T-helper 2 cell treated with Interferon-gamma antibody and Interleukin-4, amounts not matched to agents 5 μg/mL and 100 μg/mL, for 36 hours (primary cell): ENCODE data around the gene SUSD4.
"Not testable (repeated sequence)": the region's sequence is repeated elsewhere in the genome, so short reads cannot be mapped to it uniquely, and the experiment has no call there.

ENCODE experiments used
- DNase-seq: peaks from one replicate; pipeline ENCODE4 v3.0.0; 2021; ENCODE audit warnings: low spot score
- H3K27ac Mint-ChIP-seq: one replicate; pipeline ENCODE4 v1.8.0; 2021; ENCODE audit warnings: mild to moderate bottlenecking, mixed read lengths
- H3K27me3 Mint-ChIP-seq: one replicate; pipeline ENCODE4 v1.8.0; 2021; ENCODE audit warnings: low read depth, mixed read lengths
- H3K36me3 Mint-ChIP-seq: one replicate; pipeline ENCODE4 v1.8.0; 2021; ENCODE audit warnings: low read depth, mixed read lengths
- H3K4me1 Mint-ChIP-seq: one replicate; pipeline ENCODE4 v1.8.0; 2021; ENCODE audit warnings: low read depth, mixed read lengths
- H3K4me3 Mint-ChIP-seq: one replicate; pipeline ENCODE4 v1.8.0; 2022; ENCODE audit warnings: mild to moderate bottlenecking, moderate library complexity, mixed read lengths
- H3K9me3 Mint-ChIP-seq: one replicate; pipeline ENCODE4 v1.8.0; 2021; ENCODE audit warnings: mixed read lengths

SUSD4 gene

GRCh38 chr1:223257856-223258550 is 106.0 kb downstream of the SUSD4 start:
- no peak overlapping the region for H3K27ac Mint-ChIP-seq
- no peaks in the 10 kb centered on the region for H3K4me1 Mint-ChIP-seq
- no peaks in the 10 kb centered on the region for H3K9me3 Mint-ChIP-seq
- H3K36me3 Mint-ChIP-seq = no peaks in the 10 kb centered on the region
- no peak for DNase-seq
- H3K27me3 Mint-ChIP-seq = peaks cover 10% of the 10 kb centered on the region
- H3K4me3 Mint-ChIP-seq = no peak overlapping the region

GRCh38 chr1:223256034-223256433 is 107.9 kb downstream of the SUSD4 start:
- Mint-ChIP-seq H3K4me3 (no peak overlapping the region), H3K4me1 (no peaks in the 10 kb centered on the region), H3K9me3 (no peaks in the 10 kb centered on the region), H3K27me3 (peaks cover 10% of the 10 kb centered on the region), H3K36me3 (no peaks in the 10 kb centered on the region), H3K27ac (no peak overlapping the region)
- DNase-seq = no peak

- H3K27me3 Mint-ChIP-seq = peaks cover 8% of the 10 kb centered on the region
- H3K36me3 Mint-ChIP-seq = no peaks in the 10 kb centered on the region
- H3K27ac Mint-ChIP-seq = no peak overlapping the region
- H3K4me3 Mint-ChIP-seq = no peak overlapping the region
- peaks cover 6% of the 10 kb centered on the region for H3K4me1 Mint-ChIP-seq
- DNase-seq = no peak
- no peaks in the 10 kb centered on the region for H3K9me3 Mint-ChIP-seq
These were observed 110.1 kb downstream of the SUSD4 start for GRCh38 chr1:223253916-223254315.

GRCh38 chr1:223251387-223251786 is 112.6 kb downstream of the SUSD4 start:
- H3K4me1 Mint-ChIP-seq = peaks cover 14% of the 10 kb centered on the region
- not testable (repeated sequence) for H3K27ac Mint-ChIP-seq, H3K4me3 Mint-ChIP-seq, DNase-seq, H3K36me3 Mint-ChIP-seq, H3K27me3 Mint-ChIP-seq, H3K9me3 Mint-ChIP-seq

- H3K36me3 Mint-ChIP-seq = no peaks in the 10 kb centered on the region
- peaks cover 8% of the 10 kb centered on the region for H3K27me3 Mint-ChIP-seq
- H3K27ac Mint-ChIP-seq = no peak overlapping the region
- no peak for DNase-seq
- no peaks in the 10 kb centered on the region for H3K9me3 Mint-ChIP-seq
- H3K4me3 Mint-ChIP-seq = no peak overlapping the region
- H3K4me1 Mint-ChIP-seq = peaks cover 14% of the 10 kb centered on the region
These were observed 113.4 kb downstream of the SUSD4 start for GRCh38 chr1:223250632-223251015.

- Mint-ChIP-seq H3K4me3 (no peak overlapping the region), H3K27me3 (peaks cover 8% of the 10 kb centered on the region), H3K27ac (no peak overlapping the region), H3K36me3 (no peaks in the 10 kb centered on the region), H3K4me1 (peaks cover 20% of the 10 kb centered on the region), H3K9me3 (no peaks in the 10 kb centered on the region)
- DNase-seq = no peak
These were observed 113.9 kb downstream of the SUSD4 start for GRCh38 chr1:223249854-223250631.

- peaks cover 29% of the 10 kb centered on the region for H3K4me1 Mint-ChIP-seq
- no peaks in the 10 kb centered on the region for H3K9me3 Mint-ChIP-seq
- H3K36me3 Mint-ChIP-seq = no peaks in the 10 kb centered on the region
- H3K27ac Mint-ChIP-seq = no peak overlapping the region
- no peak for DNase-seq
- no peak overlapping the region for H3K4me3 Mint-ChIP-seq
- H3K27me3 Mint-ChIP-seq = peaks cover 3% of the 10 kb centered on the region
These were observed 115.2 kb downstream of the SUSD4 start for GRCh38 chr1:223248770-223249140.

- Mint-ChIP-seq H3K27ac (no peak overlapping the region), H3K4me1 (peaks cover 29% of the 10 kb centered on the region), H3K36me3 (no peaks in the 10 kb centered on the region), H3K4me3 (no peak overlapping the region), H3K9me3 (no peaks in the 10 kb centered on the region), H3K27me3 (peaks cover under 1% of the 10 kb centered on the region)
- DNase-seq = no peak
These were observed 115.8 kb downstream of the SUSD4 start for GRCh38 chr1:223248001-223248769.

GRCh38 chr1:223246476-223247112 is 117.4 kb downstream of the SUSD4 start:
- Mint-ChIP-seq H3K27me3 (no peaks in the 10 kb centered on the region), H3K36me3 (no peaks in the 10 kb centered on the region), H3K27ac (no peak overlapping the region), H3K4me1 (peaks cover 29% of the 10 kb centered on the region), H3K4me3 (no peak overlapping the region), H3K9me3 (no peaks in the 10 kb centered on the region)
- no peak for DNase-seq

GRCh38 chr1:223245983-223246382 is 118.0 kb downstream of the SUSD4 start:
- no peaks in the 10 kb centered on the region for H3K9me3 Mint-ChIP-seq
- H3K27ac Mint-ChIP-seq = no peak overlapping the region
- H3K36me3 Mint-ChIP-seq = no peaks in the 10 kb centered on the region
- no peak for DNase-seq
- H3K4me1 Mint-ChIP-seq = peaks cover 30% of the 10 kb centered on the region
- no peak overlapping the region for H3K4me3 Mint-ChIP-seq
- H3K27me3 Mint-ChIP-seq = no peaks in the 10 kb centered on the region

GRCh38 chr1:223245411-223245810 is 118.6 kb downstream of the SUSD4 start:
- Mint-ChIP-seq H3K27ac (no peak overlapping the region), H3K36me3 (no peaks in the 10 kb centered on the region), H3K27me3 (peaks cover 2% of the 10 kb centered on the region), H3K4me3 (no peak overlapping the region), H3K9me3 (no peaks in the 10 kb centered on the region), H3K4me1 (peaks cover 34% of the 10 kb centered on the region)
- DNase-seq = no peak

- Mint-ChIP-seq H3K27ac (peak overlapping the region; percentile 74), H3K27me3 (peaks cover 2% of the 10 kb centered on the region), H3K4me3 (no peak overlapping the region), H3K9me3 (no peaks in the 10 kb centered on the region), H3K36me3 (no peaks in the 10 kb centered on the region), H3K4me1 (peaks cover 34% of the 10 kb centered on the region)
- peak; percentile 34 for DNase-seq
These were observed 119.4 kb downstream of the SUSD4 start for GRCh38 chr1:223244366-223245103.

GRCh38 chr1:223243441-223244050 is 120.4 kb downstream of the SUSD4 start:
- Mint-ChIP-seq H3K9me3 (peaks cover 2% of the 10 kb centered on the region), H3K27me3 (peaks cover 2% of the 10 kb centered on the region), H3K4me3 (no peak overlapping the region), H3K4me1 (peaks cover 29% of the 10 kb centered on the region), H3K36me3 (no peaks in the 10 kb centered on the region), H3K27ac (no peak overlapping the region)
- no peak for DNase-seq
